ENCODE measurements around the gene FCRLB.
A peak's percentile ranks its signal among the peaks of the same experiment; 100 is the strongest.
"Not testable (repeated sequence)": the region's sequence is repeated elsewhere in the genome, so short reads cannot be mapped to it uniquely, and the experiment has no call there.

The FCRLB gene

GRCh38 chr1:161723459-161724141 lies 2.3 kb downstream of the FCRLB start:
- ChIA-PET CTCF (interaction anchor here (1.9 kb wide), 1 partner anchor 17 kb away, joined by 8 read pairs; no protein-coding TSS in a partner anchor), POLR2A (no interaction called here)
- TF ChIP-seq ZIC2 (tag by site-specific recombination; IDR thresholded peaks at IDR 0.05) (no peak), GFI1B (tag by site-specific recombination; IDR thresholded peaks at IDR 0.05) (no peak), REST (tag by site-specific recombination; IDR thresholded peaks at IDR 0.05) (peak; percentile 85)
- H3K36me3 ChIP-seq (ENCODE audit: control insufficient read depth in 2 of 2, insufficient read depth in 1 of 2, low read length in 2 of 2): no peaks in the 10 kb centered on the region
- no peaks in the 10 kb centered on the region for H3K9me3 ChIP-seq (ENCODE audit: control insufficient read depth, insufficient read depth, low read depth, low read length)
- no peaks in the 10 kb centered on the region; the same call in 1 of the 2 replicates for H3K4me1 ChIP-seq (ENCODE audit: control insufficient read depth, insufficient read depth, low read length)
- no peak overlapping the region for H3K4me3 ChIP-seq (ENCODE audit: low read depth, low read length)
- no peak overlapping the region for H3K27ac ChIP-seq (ENCODE audit: extremely low read depth, low read depth, low read length)

- H3K27ac ChIP-seq (ENCODE audit: extremely low read depth, low read depth, low read length); H3K36me3 ChIP-seq (ENCODE audit: control insufficient read depth in 2 of 2, insufficient read depth in 1 of 2, low read length in 2 of 2); H3K4me1 ChIP-seq (ENCODE audit: control insufficient read depth, insufficient read depth, low read length); H3K9me3 ChIP-seq (ENCODE audit: control insufficient read depth, insufficient read depth, low read depth, low read length): not testable (repeated sequence)
- CTCF ChIA-PET: interaction anchor here (0.8 to 1.6 kb wide), 5 partner anchors 13 to 631 kb away, joined by 3 to 5 read pairs (median 4); partner anchors contain the start of gene FCRLA
- TF ChIP-seq PRDM1 (tag by site-specific recombination; IDR thresholded peaks at IDR 0.05) (peak; percentile 93), EGR2 (tag by site-specific recombination; IDR thresholded peaks at IDR 0.05; ENCODE audit: low read depth) (peak; percentile 77), ZFHX2 (tag by site-specific recombination; conservative IDR thresholded peaks at IDR 0.05) (peak; percentile 83), ZBTB21 (tag by site-specific recombination; IDR thresholded peaks at IDR 0.05) (0 out of 2 replicates have a peak, but pooled peaks have one; percentile 8)
- peak overlapping the region; percentile 62 for H3K4me3 ChIP-seq (ENCODE audit: low read depth, low read length)
- POLR2A ChIA-PET: interaction anchor here (0.9 to 2.6 kb wide), 3 partner anchors 12 to 24 kb away, joined by 4 to 19 read pairs (median 9); partner anchors contain the start of gene DUSP12
These were observed 4.0 kb downstream of the FCRLB start for GRCh38 chr1:161725258-161725907.

- ChIA-PET CTCF (interaction anchor here (0.6 to 1.7 kb wide), 8 partner anchors 9 to 1127 kb away, joined by 3 to 5 read pairs (median 4); partner anchors contain the start of gene FCRLA), POLR2A (interaction anchor here (0.9 to 2.6 kb wide), 7 partner anchors 13 to 186 kb away, joined by 3 to 19 read pairs (median 4); partner anchors contain the start of genes DUSP12 and FCRLA)
- Histone ChIP-seq H3K36me3 (ENCODE audit: control insufficient read depth in 2 of 2, insufficient read depth in 1 of 2, low read length in 2 of 2) (no peaks in the 10 kb centered on the region), H3K4me3 (ENCODE audit: low read depth, low read length) (peak overlapping the region; percentile 62), H3K4me1 (ENCODE audit: control insufficient read depth, insufficient read depth, low read length) (no peaks in the 10 kb centered on the region; the same call in 1 of the 2 replicates), H3K9me3 (ENCODE audit: control insufficient read depth, insufficient read depth, low read depth, low read length) (no peaks in the 10 kb centered on the region), H3K27ac (ENCODE audit: extremely low read depth, low read depth, low read length) (peak overlapping the region; percentile 70; the same call in 1 of the 2 replicates)
- TF ChIP-seq ZNF549 (tag by site-specific recombination; IDR thresholded peaks at IDR 0.05): no peak
- TF ChIP-seq ZNF335 (tag by site-specific recombination; conservative IDR thresholded peaks at IDR 0.05): peak; percentile 83
- no peak for TF ChIP-seq ZNF2 (tag by site-specific recombination; IDR thresholded peaks at IDR 0.05)
- peak; percentile 90 for TF ChIP-seq HIC1 (tag by site-specific recombination; IDR thresholded peaks at IDR 0.05)
- no peak for TF ChIP-seq ZNF768 (tag by site-specific recombination; IDR thresholded peaks at IDR 0.05)
- no peak for TF ChIP-seq ZNF792 (tag by site-specific recombination; IDR thresholded peaks at IDR 0.05)
- TF ChIP-seq ZNF112 (tag by site-specific recombination; IDR thresholded peaks at IDR 0.05): no peak
- no peak for TF ChIP-seq ZNF366 (tag by site-specific recombination; conservative IDR thresholded peaks at IDR 0.05)
- no peak for TF ChIP-seq ZEB2 (tag by site-specific recombination; IDR thresholded peaks at IDR 0.05)
- no peak for TF ChIP-seq ZNF473 (tag by site-specific recombination; IDR thresholded peaks at IDR 0.05)
- no peak for TF ChIP-seq HOXA7 (CRISPR knock-in tag; IDR thresholded peaks at IDR 0.05; ENCODE audit: borderline replicate concordance)
- TF ChIP-seq ZFP41 (tag by site-specific recombination; IDR thresholded peaks at IDR 0.05; ENCODE audit: borderline replicate concordance): no peak
- TF ChIP-seq CTCF (tag by site-specific recombination; IDR thresholded peaks at IDR 0.05): peak; percentile 57; the same call in 1 of the 2 replicates
- TF ChIP-seq OSR2 (tag by site-specific recombination; IDR thresholded peaks at IDR 0.05): no peak
- no peak for TF ChIP-seq ZNF629 (tag by site-specific recombination; IDR thresholded peaks at IDR 0.05)
- TF ChIP-seq SP2 (tag by site-specific recombination; IDR thresholded peaks at IDR 0.05): peak; percentile 35
These were observed 4.6 kb downstream of the FCRLB start for GRCh38 chr1:161725908-161726472.

Data from HEK293 (cell line).